SW480 (cell line): ENCODE results near the gene CACNA1I.

Source experiments
- DNase-seq: peaks from one replicate; pipeline ENCODE4 v3.0.0-alpha.2; 2016; ENCODE audit warnings: low spot score

The CACNA1I gene

DNA sequence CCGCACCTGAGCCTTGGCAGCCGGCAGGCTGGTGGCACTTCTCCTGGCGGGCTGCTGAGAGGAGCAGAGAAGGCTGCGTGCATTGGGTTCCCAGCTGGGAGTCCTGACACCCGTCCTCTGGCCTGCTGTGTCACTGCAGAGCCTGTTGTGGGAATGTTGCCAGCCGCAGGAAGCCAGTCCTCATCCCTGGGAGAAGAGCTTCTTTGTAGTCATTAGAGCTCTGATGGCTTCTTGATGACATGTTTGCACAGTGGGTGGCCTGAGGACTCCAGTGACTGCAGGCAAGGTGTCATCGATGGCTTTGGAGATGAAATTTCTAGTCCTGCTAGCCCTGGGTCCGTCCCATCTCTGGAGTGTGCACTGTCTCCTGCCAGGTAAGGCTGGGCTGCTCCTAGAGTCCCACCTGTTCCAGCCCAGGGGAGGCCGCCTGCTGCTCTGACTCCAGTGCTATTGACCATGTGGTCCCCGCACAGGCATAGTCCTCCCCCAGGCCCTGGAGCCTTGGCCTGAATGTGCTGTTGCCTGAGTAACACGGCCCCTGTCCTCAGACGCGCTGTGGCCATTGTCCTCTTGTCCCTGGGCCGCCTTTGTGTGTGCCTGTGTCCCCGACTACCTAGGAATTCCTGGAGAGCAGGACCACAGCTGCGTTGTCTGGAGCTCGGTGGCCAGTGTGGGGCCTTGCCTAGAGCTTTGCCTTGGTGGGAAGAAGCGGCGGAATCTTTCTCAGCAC lies 129.2 kb downstream of the CACNA1I start:
- peak; percentile 13 for DNase-seq

GRCh38 chr22:39700565-39700964 lies 130.0 kb downstream of the CACNA1I start:
- DNase-seq, result no peak

- no peak for DNase-seq
Measured at GRCh38 chr22:39703091-39703490, 132.5 kb downstream of the CACNA1I start.

GRCh38 chr22:39703928-39704639 lies 133.5 kb downstream of the CACNA1I start:
- DNase-seq, result no peak

DNA sequence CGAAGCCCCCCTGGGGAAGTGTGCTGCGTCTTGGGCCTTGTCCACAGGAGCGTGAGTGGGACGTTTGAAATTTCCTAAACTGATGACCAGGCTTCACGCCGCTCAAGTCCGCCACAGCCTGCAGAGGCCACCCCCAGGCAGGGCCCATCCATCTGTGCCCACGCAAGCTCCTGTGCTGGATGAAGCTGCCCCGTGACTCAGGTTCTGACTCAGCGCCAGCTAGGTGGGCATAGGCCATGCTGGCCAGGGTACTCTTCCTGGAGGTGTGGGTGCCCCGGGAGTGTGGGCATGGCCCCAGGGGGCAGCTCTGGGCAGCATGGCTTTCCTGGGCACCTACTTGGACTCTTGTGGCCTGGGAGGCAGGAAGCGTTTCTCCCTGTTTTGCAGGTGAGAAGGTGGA lies 134.8 kb downstream of the CACNA1I start:
- DNase-seq, result no peak

GRCh38 chr22:39706376-39707140 lies 136.0 kb downstream of the CACNA1I start:
- DNase-seq, result no peak

DNA sequence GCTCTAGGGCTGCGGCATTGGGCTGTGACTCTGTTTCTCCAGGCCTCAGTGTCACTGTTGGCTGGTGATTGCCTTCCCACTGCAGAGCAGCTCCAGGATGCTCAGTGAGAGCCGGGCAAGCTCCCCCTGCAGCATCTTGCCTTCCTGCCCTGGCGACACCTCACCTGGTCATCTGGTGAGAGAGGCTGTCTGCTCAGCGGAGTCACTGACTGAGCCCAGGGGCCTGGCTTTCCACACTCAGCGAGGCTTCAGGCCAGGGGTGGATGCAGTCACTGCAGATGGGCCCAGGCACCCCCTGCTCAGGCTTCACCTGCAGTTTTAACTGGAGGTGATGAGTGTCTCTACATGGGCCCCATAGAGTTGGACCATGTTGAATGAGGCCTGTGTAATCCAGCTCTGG lies 136.8 kb downstream of the CACNA1I start:
- no peak for DNase-seq

DNA sequence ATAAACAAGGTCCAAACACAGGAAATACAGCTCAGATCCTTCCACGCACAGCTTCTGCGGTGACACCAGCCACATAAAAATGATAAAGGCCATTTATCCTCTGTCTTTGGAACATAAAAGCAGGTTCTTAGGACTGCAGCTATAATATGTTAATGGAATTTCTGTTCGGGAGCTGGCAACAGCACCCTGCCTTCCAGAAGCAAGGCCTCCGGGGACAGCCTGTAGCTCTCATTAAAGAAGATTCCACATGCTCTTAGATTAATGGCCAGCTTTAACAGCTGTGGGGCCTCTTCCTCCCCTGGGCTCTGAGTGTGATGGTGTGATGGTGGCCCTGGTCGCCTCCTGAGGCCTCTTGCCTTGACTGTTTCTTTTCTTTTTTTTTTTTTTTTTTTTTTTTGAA lies 137.3 kb downstream of the CACNA1I start:
- no peak for DNase-seq

- no peak for DNase-seq
Measured at GRCh38 chr22:39710380-39711150, 140.0 kb downstream of the CACNA1I start.

- DNase-seq, result no peak
Measured at GRCh38 chr22:39712081-39712480, 141.5 kb downstream of the CACNA1I start.

- DNase-seq, result no peak
Measured at GRCh38 chr22:39712751-39713525, 142.4 kb downstream of the CACNA1I start.

GRCh38 chr22:39713799-39714290 lies 143.3 kb downstream of the CACNA1I start:
- no peak for DNase-seq

- no peak for DNase-seq
Measured at GRCh38 chr22:39714321-39714720, 143.8 kb downstream of the CACNA1I start.

- no peak for DNase-seq
Measured at GRCh38 chr22:39715778-39716495, 145.4 kb downstream of the CACNA1I start.

DNA sequence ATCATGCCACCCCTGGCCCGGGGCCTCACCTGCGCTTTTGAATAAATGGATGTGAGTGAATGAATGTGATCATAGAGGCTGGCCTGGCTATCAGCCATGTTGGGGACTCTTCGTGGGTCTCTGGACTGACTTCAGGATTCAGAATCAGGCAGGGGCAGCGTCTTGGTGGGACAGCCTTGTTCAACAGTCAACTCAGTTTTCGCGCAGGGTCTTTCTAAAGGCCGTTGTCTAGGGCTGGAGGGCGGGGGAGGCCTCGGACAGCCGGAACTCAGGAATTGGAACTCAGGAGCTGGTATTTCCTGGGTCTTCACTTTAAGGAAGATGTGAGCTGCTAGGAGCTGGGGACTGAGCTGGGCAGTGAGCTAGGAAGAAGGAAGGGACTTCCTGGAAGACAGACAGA lies 146.0 kb downstream of the CACNA1I start:
- no peak for DNase-seq

GRCh38 chr22:39717099-39717498 lies 146.5 kb downstream of the CACNA1I start:
- no peak for DNase-seq

- DNase-seq, result no peak
Measured at GRCh38 chr22:39718206-39718605, 147.7 kb downstream of the CACNA1I start.

- DNase-seq, result no peak
Measured at GRCh38 chr22:39718921-39719475, 148.4 kb downstream of the CACNA1I start.

DNA sequence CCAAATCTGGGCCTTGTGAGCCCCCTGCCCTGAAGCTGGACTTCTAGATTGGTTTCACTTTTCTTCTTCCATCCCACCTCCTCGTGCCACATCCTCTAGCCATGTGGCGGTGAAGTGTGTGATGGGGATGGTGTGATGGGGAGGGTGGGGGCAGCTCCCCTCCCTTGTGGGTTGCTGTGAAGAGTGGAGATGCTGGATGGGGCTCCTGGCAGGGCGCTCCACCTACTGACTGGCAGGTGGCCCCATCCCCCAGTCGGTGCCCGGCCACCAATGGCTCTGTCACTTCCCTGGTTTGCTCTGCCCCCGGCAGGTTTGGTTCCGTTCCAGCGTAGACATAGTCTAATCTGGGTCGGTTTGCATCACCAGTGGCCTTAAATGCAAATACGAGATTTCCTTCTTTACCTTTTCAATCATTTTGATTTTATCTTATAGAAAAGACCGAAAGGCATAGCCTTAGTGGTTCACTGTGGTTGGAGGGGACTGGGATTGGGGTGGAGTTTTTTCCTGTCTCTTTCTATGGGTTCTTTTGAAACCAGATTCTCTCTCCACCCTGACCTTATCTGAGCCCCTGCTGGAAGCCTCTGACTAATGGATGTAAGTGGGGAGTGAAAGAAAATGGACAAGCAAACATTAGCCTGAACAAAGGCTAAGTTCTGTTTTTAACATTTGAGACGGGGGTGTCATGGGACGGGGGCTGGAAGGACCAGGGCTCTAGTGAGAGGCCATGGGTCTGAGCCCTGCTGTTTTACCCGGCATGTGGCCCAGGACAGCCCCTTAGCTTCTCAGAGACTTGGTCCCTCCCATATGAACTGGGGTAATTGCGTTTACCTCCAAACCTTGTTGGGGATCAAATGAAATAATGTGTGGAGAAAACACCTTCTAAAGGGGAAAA lies 149.3 kb downstream of the CACNA1I start:
- DNase-seq, result no peak
